HFFc6 (cell line): ENCODE results near the gene FBXO4. TPM values are rescaled to one million over a fixed set of nuclear protein-coding genes. Genes with fewer than 3 reads are reported as not detected.

Experiments used
- DNase-seq: peaks from one replicate; pipeline ENCODE4 v3.0.0-alpha.2; 2018
- H3K27ac Mint-ChIP-seq: 2 replicates; pipeline ENCODE4 v1.8.0; 2020; ENCODE audit warnings: mild to moderate bottlenecking, mixed read lengths
- H3K27me3 Mint-ChIP-seq: 2 replicates; pipeline ENCODE4 v1.8.0; 2021; ENCODE audit warnings: mild to moderate bottlenecking, moderate library complexity, mixed read lengths; ENCODE audit not compliant: insufficient read depth
- H3K36me3 Mint-ChIP-seq: 2 replicates; pipeline ENCODE4 v1.8.0; 2021; ENCODE audit warnings: low read depth, mixed read lengths
- H3K4me1 Mint-ChIP-seq: 2 replicates; pipeline ENCODE4 v1.8.0; 2020; ENCODE audit warnings: low read depth, mixed read lengths
- H3K4me3 Mint-ChIP-seq: 2 replicates; pipeline ENCODE4 v1.8.0; 2020; ENCODE audit warnings: mild to moderate bottlenecking, moderate library complexity, mixed read lengths
- H3K9me3 Mint-ChIP-seq: 2 replicates; pipeline ENCODE4 v1.8.0; 2020; ENCODE audit warnings: mild to moderate bottlenecking, mixed read lengths
- long read RNA-seq: library from polyadenylated mRNA; unstranded; transcript quantifications from one replicate; pipeline ENCODE4 v2.0.0, GENCODE V29; 2019
- total RNA-seq, 6 experiments: library from RNA; stranded (reverse); fragmentation: NEBNext Ultra II Directional; extraction: Animal tissue kit (Norgen Biotek cat#: 25700); gene quantifications; 2 replicates in 1 of 6; 3 replicates in 5 of 6; pipeline ENCODE4 v1.2.3, GENCODE V29; 2021
- TF ChIP-seq, protein P1 (sequence below): fragments of 200-600 bp; sonication (generic); IDR thresholded peaks from 2 replicates; pipeline ENCODE4 v1.5.0; 2021; ENCODE audit warnings: antibody characterized with exemption, mild to moderate bottlenecking

FBXO4 gene, protein sequence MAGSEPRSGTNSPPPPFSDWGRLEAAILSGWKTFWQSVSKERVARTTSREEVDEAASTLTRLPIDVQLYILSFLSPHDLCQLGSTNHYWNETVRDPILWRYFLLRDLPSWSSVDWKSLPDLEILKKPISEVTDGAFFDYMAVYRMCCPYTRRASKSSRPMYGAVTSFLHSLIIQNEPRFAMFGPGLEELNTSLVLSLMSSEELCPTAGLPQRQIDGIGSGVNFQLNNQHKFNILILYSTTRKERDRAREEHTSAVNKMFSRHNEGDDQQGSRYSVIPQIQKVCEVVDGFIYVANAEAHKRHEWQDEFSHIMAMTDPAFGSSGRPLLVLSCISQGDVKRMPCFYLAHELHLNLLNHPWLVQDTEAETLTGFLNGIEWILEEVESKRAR
- 1 to 10 TPM; 4.8 to 7.9 (median 6.0) TPM for total RNA-seq
- long read RNA-seq, transcript FBXO4-201 (7 exons, 1,682 nt), result major isoform, 8 of 9 reads
- long read RNA-seq, partial matches to known transcripts, result 0 of 9 reads
- long read RNA-seq, other reads (novel, unspliced or antisense), result 1 of 9 reads

DNA sequence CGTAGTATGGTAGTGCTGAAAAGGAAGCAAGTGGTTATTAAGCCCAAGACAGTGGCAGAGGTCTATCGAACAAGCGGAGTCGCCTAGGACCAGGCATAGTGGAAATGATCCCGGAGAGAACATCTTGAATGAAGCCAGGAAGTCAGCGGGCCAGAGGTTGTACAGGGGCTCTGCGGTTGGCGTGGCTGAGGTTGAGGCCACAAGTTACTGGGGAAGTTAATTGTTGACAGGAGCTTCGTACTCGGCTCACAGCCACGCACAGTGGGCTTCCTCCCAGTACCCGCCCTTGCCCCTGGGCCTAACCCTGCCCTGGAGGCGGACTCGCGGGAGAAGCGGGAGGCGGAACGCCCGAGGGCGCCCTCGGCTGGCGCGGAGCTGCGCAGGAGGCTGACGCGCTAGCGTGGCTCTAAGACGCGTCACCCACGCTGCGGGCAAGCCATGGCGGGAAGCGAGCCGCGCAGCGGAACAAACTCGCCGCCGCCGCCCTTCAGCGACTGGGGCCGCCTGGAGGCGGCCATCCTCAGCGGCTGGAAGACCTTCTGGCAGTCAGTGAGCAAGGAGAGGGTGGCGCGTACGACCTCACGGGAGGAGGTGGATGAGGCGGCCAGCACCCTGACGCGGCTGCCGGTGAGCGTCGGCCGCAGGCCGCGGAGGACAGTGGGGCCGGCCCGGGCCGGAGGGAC lies at the start of gene FBXO4:
FBXO4 (plus strand) TSS at position 410 of the 683 bp plus-strand sequence; CDS start at position 439, 29 bp downstream.
- peak; percentile 73 for DNase-seq
- Mint-ChIP-seq H3K4me3 (peak within 1 kb of the TSS; percentile 85), H3K27ac (peak within 1 kb of the TSS; percentile 94), H3K9me3 (no peaks in the 10 kb centered on the region), H3K36me3 (no peaks in the 10 kb centered on the region), H3K27me3 (no peaks in the 10 kb centered on the region), H3K4me1 (peaks cover 40% of the 10 kb centered on the region)
- TF ChIP-seq, protein P1, sequence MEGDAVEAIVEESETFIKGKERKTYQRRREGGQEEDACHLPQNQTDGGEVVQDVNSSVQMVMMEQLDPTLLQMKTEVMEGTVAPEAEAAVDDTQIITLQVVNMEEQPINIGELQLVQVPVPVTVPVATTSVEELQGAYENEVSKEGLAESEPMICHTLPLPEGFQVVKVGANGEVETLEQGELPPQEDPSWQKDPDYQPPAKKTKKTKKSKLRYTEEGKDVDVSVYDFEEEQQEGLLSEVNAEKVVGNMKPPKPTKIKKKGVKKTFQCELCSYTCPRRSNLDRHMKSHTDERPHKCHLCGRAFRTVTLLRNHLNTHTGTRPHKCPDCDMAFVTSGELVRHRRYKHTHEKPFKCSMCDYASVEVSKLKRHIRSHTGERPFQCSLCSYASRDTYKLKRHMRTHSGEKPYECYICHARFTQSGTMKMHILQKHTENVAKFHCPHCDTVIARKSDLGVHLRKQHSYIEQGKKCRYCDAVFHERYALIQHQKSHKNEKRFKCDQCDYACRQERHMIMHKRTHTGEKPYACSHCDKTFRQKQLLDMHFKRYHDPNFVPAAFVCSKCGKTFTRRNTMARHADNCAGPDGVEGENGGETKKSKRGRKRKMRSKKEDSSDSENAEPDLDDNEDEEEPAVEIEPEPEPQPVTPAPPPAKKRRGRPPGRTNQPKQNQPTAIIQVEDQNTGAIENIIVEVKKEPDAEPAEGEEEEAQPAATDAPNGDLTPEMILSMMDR, result peak; percentile 74

DNA sequence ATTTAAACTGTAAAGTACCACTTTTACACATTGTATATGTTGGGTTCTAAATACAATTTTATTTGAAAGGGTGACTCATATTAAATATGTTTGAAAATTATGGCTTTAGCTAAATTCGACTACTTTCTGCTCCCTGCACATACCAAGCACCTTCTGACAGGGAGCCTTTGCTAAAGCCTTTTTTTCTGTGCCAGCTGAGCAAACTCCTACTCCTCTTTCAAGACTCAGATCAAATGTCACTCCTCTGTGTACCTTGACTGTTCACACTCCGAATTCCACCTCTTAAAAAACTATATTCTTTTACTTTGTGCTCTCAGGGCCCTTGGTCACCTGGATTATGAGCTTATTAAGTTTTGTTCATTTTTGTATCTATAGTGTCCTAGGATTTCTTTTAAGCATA lies 48.4 kb upstream of the FBXO4 start:
- Mint-ChIP-seq H3K4me3 (no peak overlapping the region), H3K27ac (no peak overlapping the region), H3K27me3 (peaks cover 8% of the 10 kb centered on the region), H3K9me3 (no peaks in the 10 kb centered on the region), H3K4me1 (no peaks in the 10 kb centered on the region), H3K36me3 (no peaks in the 10 kb centered on the region)
- TF ChIP-seq, protein P1, result no peak
- DNase-seq, result no peak

DNA sequence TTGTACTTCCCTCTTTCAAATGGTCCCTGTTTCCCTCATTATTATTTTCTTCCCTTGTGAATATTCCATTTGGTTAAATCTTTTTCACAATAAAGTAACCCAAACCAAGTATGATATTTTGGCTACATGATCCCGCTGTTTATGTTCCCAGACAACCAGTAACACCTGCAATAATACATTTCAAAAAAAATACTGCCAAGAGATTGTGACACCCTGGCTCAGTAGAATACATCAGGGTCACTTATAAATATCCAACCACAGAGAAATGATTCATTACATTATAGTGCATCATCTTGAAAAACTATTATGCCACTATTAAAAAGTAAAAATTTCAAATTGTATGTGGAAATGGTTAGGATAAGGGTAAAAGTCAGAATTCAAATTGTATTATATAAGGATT lies 47.7 kb upstream of the FBXO4 start:
- H3K27me3 Mint-ChIP-seq, result peaks cover 8% of the 10 kb centered on the region
- no peaks in the 10 kb centered on the region for H3K36me3 Mint-ChIP-seq
- no peaks in the 10 kb centered on the region for H3K9me3 Mint-ChIP-seq
- H3K4me3 Mint-ChIP-seq, result no peak overlapping the region
- TF ChIP-seq, protein P1, result no peak
- DNase-seq, result no peak
- no peak overlapping the region for H3K27ac Mint-ChIP-seq
- no peaks in the 10 kb centered on the region for H3K4me1 Mint-ChIP-seq

DNA sequence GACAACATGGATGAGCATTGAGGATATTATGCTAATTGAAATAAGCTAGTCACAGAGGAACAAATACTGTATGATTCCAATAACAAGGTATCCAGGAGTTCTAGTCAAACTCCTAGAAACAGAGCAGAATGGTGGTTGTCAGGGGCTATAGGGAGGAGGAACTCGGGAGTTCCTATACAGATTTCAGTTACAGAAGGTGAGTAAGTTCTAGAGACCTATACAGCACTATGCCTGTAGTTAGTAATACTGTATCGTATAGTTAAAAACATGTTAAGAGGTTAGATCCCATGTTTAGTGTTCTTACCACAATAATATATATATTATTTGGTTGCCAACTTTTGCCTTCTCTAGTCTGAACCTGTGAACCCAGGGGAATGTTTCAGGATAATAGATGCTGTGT lies 46.9 kb upstream of the FBXO4 start:
- Mint-ChIP-seq H3K27me3 (peaks cover 8% of the 10 kb centered on the region), H3K4me1 (no peaks in the 10 kb centered on the region), H3K27ac (no peak overlapping the region), H3K36me3 (no peaks in the 10 kb centered on the region), H3K4me3 (no peak overlapping the region), H3K9me3 (no peaks in the 10 kb centered on the region)
- DNase-seq, result no peak
- TF ChIP-seq, protein P1, result no peak

DNA sequence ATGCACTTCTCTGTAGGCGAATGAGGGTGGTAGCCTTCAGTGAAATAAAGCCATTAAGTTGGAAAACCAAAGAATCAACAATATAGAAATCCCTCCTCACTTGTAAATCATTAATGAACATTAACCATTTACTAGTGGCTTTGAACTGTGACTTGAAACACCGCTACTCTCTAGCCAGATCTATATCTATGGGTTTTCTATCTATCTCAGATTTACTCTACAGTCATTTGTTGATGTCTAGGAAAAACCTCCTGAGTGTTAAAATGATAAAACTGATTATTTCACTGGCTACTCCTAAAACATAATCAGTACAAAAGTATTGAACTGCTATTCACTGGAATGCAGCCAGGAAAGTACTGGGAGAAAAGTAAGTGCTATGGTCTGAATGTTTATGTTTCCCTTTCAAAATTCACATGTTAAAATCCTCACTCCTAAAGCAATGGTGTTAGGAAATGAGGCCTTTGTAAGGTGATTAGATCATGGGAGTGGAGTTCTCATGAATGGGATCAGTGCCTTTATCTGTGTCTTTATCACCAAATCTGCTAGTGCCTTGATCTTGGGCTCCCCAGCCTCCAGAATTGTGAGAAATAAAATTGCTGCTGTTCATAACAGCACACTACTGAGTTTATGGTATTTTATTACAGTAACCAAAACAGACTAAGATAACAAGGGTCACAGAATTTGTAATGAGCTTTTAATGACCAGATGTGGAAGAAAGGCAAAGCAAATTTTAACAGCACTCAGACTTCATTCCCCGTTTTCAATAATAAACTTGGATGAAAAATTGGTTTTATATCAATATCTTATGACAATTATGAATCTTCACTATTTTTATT lies 46.2 kb upstream of the FBXO4 start:
- H3K27ac Mint-ChIP-seq, result no peak overlapping the region
- no peaks in the 10 kb centered on the region for H3K36me3 Mint-ChIP-seq
- peaks cover 8% of the 10 kb centered on the region for H3K27me3 Mint-ChIP-seq
- DNase-seq, result no peak
- H3K4me1 Mint-ChIP-seq, result no peaks in the 10 kb centered on the region
- TF ChIP-seq, protein P1, result no peak
- no peaks in the 10 kb centered on the region for H3K9me3 Mint-ChIP-seq
- H3K4me3 Mint-ChIP-seq, result no peak overlapping the region
